Amniotic stem cell (primary cell): Measurements from ENCODE around the gene LRP1B.

ENCODE experiments used
- DNase-seq: peaks from one replicate; lab custom pipeline; 2025; lab: John Stamatoyannopoulos, UW

The LRP1B gene

GRCh38 chr2:142131010-142131669, at the start of gene LRP1B:
Gene LRP1B, minus strand, starts transcription at chr2:142131016. Its CDS starts 287 bp downstream, at chr2:142130729.
- no peak for DNase-seq

- DNase-seq = no peak
These were observed 48.9 kb upstream of the LRP1B start for GRCh38 chr2:142179686-142180085.

GRCh38 chr2:142178604-142179003, 47.8 kb upstream of the LRP1B start:
- DNase-seq = no peak

GRCh38 chr2:142176941-142177340, 46.1 kb upstream of the LRP1B start:
- no peak for DNase-seq

GRCh38 chr2:142175813-142176338, 45.1 kb upstream of the LRP1B start:
- no peak for DNase-seq

GRCh38 chr2:142174176-142174575, 43.4 kb upstream of the LRP1B start:
- DNase-seq = no peak

- DNase-seq = no peak
These were observed 40.0 kb upstream of the LRP1B start for GRCh38 chr2:142170847-142171246.

- DNase-seq = peak; percentile 50
These were observed 35.0 kb upstream of the LRP1B start for GRCh38 chr2:142165790-142166189.

GRCh38 chr2:142153601-142154000, 22.8 kb upstream of the LRP1B start:
- DNase-seq = no peak

GRCh38 chr2:142150453-142150852, 19.6 kb upstream of the LRP1B start:
- no peak for DNase-seq

GRCh38 chr2:142144547-142144946, 13.7 kb upstream of the LRP1B start:
- DNase-seq = no peak

GRCh38 chr2:142142595-142142994, 11.8 kb upstream of the LRP1B start:
- no peak for DNase-seq

- no peak for DNase-seq
These were observed 9.6 kb upstream of the LRP1B start for GRCh38 chr2:142140434-142140845.

GRCh38 chr2:142139384-142139783, 8.6 kb upstream of the LRP1B start:
- no peak for DNase-seq

GRCh38 chr2:142136571-142136970, 5.8 kb upstream of the LRP1B start:
- DNase-seq = no peak

- DNase-seq = no peak
These were observed 4.1 kb upstream of the LRP1B start for GRCh38 chr2:142134911-142135310.

- DNase-seq = peak; percentile 51
These were observed 456 bp downstream of the LRP1B start for GRCh38 chr2:142130111-142131009.

GRCh38 chr2:142128105-142128504, 2.7 kb downstream of the LRP1B start:
- no peak for DNase-seq

GRCh38 chr2:142127248-142127647, 3.6 kb downstream of the LRP1B start:
- DNase-seq = no peak

GRCh38 chr2:142124706-142125105, 6.1 kb downstream of the LRP1B start:
- no peak for DNase-seq

- no peak for DNase-seq
These were observed 11.5 kb downstream of the LRP1B start for GRCh38 chr2:142119347-142119746.

GRCh38 chr2:142112757-142113221, 18.0 kb downstream of the LRP1B start:
- DNase-seq = peak; percentile 34
